Inferior parietal cortex (tissue), 1 donor: ENCODE measurements around the gene GPATCH2.
"Not testable (repeated sequence)": the region's sequence is repeated elsewhere in the genome, so short reads cannot be mapped to it uniquely, and the experiment has no call there.

Experiments
- DNase-seq: peaks from one replicate; pipeline ENCODE4 v3.0.0-alpha.2; 2016; ENCODE audit errors: extremely low spot score

The GPATCH2 gene

DNA sequence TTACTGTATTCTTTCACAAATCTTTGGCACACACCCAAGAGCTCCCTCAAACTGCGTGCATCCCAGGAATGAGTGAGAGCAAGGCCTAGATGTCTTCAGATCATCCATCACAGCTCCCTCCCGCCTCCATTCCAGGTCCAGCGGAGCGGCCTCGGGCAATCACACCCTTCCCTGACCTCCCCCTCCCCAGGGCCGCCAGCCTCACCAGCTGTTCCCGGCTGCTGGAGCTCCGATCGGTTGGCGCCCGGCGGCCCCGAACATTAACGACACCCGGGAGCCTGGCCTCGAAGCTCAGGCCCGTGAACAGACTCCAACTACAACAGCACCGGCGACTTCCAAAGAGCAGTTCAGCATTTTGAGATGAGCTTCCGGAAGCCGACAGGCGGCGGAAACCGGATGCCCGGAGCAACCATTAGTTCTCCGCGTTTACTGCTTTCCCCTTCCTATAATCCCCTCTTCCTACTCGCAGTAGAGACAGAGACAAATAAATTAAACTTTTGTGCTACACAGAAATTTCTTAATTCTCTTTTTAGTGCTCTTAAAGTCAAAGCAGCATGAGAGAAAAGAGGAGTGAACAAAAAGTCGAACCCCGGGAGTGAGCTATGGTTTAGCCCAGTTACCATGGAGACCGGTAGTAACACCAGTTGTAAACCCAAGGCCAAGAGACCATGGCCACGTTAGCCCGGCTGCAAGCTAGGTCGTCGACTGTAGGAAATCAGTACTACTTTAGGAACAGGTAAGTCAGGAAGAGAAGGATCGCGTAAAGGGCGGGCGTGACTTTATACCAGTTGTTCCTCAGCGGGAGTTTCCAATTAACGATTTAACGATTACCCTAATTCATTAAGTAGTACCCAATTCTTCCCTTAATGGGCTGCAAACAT lies at the start of gene GPATCH2, which contains the start of gene SPATA17:
Gene GPATCH2 (minus strand): TSS at position 380 of the 881 bp plus-strand sequence. CDS start 119 bp downstream, at position 261.
Gene SPATA17 (plus strand): TSS at position 634 of the 881 bp plus-strand sequence. CDS start 35 bp downstream, at position 669.
- peak; percentile 88 for DNase-seq

DNA sequence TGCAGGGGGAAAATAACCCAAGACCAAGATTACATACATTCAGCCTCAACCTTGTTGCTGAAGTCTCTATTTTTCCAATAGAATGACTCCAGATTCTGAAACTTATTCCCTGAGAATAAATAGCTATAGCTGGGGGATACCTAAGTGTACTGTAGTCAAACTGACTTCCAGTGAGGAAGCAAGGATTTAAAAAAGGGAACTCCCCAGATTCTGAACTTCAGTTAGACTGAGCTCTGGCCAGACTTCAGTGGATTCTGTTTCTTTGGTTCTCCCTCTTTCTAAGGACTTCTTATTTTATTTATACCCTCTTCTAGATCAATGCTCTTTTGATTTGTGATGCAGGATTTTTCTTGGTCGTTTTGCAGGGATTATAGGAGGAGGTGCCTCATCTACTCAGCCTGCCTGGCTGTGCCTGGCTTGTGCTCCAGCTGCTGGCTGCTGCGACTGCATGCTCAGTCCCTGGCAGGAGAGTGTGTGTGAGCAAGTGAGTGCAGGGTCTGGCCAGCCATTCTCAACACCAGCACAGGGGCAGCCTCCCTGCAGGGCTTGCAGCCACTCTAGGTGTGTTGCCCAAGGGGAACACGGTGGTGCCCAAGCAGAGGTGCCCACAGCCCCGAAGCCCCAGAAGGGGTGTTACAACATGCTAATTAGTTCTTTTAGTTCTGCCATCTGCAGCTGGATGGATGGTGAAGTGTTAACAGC lies 43.3 kb upstream of the GPATCH2 start:
- DNase-seq = no peak

DNA sequence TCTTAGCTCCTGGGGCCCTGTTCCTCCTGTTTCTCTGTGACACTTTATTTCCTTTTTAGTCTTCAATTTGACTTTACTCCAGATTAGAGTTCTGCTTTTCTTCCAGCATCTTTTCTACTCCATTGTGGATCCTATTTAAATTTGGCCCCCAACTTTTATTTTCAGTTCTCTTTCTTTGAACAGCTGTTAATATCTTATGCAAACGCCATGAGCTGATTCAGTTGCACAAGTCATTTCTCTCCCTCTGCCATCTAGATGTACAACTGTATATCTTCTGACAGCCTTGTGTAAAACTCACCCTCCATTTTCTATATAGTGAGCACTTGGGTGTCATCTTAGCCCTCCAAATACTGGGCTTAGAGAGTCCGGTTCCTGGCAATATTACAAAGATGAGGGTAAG lies 42.5 kb upstream of the GPATCH2 start:
- no peak for DNase-seq

DNA sequence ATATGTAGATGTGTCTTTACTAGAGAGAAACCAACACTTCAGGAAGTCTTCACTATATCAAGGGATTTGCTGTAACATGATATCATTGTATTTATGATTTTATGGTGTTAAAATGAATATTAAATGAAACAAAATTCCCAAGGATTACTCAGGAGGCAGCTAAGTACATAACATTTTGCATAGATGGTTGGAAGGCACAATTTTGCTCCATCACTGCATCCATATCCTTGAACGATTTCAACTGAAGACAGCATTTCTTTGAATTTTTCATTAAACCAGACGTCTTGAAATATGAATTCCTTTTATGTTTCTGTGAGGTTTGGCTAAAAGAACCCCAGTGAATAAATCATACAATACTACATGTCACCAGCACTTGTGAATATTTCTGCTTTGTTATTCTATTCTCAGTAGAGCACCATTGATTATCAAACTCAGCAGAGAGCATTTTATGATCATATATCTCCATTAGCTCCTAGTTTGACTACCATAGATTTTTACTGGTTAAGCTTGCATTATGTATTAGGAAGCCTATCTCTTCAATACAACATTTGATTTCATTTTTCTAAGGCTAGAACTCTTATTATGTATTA lies 37.6 kb upstream of the GPATCH2 start:
- DNase-seq = no peak

DNA sequence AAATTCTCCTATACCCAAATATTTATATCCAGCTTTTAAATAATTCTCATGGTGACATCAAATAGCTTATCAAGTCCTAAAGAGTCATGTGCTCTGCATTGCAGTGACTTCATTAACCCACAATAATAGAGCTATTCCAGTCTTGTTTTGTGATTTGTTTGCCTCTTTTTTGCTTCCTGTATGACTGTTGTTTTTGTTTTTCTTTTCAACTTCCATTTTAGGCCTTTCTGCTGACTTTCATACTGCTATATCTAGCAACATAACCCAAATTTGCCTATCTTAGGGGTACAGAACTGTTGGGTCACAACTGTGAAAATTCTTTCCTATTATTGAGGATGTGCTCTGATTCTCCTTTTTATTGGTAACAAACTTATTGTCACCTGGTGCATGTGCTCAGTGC lies 30.5 kb upstream of the GPATCH2 start:
- DNase-seq = no peak

DNA sequence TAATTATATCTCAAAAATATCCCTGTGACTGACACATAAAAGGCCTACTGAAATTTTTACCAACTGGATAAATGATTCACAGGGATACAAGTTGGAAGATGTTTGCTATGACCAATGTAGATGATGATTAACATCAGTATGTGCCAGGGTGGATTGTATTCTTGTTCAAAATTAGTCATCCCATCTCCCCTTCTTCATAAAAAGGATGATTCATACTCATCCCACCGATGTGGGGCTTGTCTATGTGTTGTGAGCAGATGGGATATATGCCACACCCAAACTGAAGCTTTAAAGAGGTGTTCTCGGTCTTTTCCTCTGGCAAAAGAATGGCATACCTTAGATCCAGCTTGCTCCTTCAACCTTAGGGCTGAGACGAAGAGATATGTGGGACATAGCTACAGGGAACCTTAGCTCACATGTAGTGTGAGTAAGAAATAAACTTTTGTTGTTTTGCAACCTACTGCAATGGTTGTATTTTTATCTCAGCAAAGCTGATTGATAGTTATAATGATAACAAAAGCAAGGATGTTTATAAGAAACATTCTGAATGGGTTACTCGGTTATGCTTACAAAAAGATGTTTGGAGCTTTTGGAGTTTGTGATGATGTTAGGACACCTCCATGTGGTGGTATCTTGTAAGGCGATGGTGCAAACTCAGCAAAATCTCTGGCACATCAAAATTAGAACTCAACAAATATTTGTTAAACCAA lies 29.6 kb upstream of the GPATCH2 start:
- DNase-seq = peak; percentile 53

DNA sequence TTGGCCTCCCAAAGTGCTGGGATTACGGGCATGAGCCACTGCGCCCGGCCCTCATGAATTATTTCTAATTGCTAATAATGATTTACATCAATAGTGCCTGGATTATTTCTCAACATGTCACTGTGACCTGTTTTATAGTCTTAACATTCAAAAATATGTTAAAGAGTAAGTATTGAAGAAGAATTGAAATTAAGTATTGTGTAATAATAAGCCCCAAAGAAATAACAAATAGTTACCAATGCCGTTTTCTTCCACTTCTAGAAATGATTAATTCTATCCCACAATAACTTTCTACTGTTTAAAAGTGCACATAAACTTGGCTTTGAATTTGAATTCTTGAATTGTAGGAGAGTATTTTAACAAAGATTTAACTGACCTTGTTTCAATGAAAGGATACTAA lies 19.8 kb upstream of the GPATCH2 start:
- no peak for DNase-seq

DNA sequence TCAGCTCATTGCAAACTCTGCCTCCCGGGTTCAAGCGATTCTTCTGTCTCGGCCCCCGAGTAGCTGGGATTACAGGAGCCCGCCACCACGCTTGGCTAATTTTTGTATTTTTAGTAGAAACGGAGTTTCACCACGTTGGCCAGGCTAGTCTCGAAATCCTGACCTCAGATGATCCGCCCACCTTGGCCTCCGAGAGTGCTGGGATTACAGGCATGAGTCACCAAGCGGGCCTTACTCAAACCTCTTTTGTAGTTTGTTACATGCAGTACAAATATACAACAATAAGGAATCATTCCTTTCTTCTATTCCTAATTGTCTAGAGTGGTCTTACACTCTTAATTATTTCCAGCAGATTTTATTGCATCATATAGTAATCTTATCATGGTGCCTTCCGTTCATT lies 16.9 kb upstream of the GPATCH2 start:
- DNase-seq = no peak

DNA sequence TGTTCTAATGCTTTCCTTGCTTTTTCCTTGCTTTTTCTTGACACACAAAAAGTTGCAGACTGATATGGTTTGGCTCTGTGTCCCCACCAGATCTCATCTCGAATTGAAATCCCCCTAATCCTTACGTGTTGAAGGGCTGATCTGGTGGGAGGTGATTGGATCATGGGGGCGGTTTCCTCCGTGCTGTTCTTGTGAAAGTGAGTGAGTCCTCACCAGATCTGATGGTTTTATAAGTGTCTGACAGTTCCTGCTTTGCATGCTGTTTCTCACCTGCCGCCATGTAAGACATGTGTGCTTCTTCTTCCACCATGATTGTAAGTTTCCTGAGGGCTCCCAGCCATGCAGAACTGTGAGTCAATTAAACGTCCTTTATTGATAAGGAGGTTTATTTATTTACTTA lies 11.6 kb upstream of the GPATCH2 start:
- DNase-seq = no peak

DNA sequence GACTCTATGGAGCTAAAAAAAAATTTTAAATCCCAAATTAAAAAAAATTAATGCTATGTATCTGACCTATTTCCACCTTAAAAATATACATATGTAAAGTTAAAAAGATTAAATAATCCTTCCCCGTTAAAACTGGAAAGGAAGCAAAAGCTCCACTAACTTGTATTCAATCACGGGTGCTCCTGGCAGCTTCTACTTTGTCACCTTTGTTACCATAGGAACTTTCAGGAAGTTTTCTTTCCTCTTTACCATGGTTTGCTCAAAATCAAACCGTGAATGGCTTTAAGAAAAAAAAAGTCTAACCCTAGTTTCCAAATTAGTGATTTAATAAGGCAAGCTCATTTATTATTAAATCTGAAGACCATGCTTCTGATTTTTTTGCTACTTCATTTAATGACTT lies 3.5 kb downstream of the GPATCH2 start:
- DNase-seq = no peak

DNA sequence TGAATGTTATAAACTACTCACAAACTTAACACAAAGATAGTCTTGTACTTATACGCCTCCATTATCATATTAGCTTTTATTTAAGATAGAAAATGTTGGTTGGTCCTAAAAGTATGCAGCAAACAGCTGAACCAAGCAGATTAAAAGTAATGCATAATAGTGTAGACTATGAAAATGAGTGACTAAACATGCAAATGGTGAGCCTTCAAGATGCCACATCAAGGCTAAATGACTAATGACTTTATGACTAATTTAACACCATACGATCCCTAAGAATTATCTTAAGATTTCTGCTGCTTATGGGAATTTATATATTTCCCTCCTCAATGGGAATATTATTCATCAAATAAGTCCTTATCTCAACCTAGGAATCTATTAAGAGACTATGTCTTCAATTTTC lies 4.6 kb downstream of the GPATCH2 start:
- DNase-seq = no peak

DNA sequence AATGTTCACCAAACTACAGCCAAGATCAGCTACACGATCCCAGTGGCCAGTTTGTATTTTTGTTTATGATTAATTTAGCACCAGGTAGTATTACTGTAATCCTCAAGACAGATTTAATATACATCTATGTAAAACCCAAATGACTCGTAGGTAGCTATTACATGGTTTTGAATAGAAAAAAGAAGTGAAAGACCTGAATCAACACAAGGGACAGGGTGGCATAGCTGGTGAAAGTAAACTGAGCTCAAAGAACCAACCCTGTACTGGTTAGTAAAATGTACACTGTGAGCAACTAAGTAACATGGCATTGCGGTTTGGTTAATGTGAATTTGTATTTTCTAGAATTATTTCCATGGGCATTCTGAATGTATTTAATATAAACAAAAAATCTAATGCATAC lies 8.8 kb downstream of the GPATCH2 start:
- DNase-seq = no peak

DNA sequence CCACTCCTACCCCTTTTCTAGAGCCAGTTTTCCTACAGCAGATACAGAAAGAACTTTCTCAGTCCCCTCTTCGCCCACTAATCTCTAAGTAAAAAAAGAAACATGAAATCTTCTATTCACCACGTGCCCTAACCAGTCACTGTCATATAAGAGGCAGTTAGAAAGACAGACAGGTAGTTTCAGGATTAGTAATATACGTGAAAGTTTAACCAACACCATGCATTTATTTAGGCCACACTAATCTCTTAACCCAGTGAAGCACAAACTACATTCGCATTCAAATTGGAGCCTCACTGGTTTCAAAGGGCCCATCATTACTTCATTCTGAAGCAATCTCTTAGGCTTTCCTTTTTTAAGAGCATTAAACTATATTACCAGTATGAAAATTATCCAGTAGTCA lies 10.1 kb downstream of the GPATCH2 start:
- DNase-seq = no peak

DNA sequence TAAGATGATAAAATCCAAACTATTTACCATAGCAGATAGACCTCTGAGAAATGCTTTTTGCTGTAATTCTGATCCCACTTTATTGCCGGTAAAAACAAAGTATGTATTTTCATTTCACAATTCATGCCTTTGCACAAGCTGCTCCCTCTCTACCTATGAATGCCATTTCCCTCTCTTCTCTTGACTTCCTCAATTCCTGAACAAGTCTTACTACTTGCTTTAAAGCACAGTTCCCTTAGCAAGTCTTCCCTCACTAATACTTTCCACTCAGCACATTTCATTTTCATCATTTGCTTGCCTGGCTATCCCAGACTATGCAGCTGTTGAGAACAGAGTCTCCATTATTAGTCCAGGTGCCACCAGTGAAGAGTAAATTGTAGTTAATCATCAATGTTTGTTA lies 13.8 kb downstream of the GPATCH2 start:
- DNase-seq = no peak

DNA sequence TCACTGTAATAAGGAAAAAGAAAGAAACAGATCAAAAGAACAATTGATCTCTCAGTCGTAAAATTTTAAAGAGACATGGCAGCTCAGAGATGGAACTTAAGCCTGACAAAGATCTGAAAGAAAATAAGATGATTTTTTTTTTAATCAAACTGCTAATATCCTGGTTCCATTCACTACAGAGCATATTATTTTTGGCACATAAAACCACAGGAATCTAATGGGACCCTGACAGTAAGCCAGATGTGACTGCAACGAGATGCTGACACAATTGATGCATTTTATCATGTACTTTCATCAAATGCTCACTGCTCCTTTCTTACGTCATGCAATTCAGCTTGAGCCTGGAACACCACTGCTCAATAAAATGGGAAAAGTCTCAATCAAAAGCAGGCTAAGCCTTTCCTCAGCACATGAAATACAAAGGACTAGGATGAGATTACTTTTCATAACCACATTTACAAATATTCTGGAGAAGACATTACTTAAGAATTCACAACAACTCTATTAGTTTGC lies 16.6 kb downstream of the GPATCH2 start:
- no peak for DNase-seq

DNA sequence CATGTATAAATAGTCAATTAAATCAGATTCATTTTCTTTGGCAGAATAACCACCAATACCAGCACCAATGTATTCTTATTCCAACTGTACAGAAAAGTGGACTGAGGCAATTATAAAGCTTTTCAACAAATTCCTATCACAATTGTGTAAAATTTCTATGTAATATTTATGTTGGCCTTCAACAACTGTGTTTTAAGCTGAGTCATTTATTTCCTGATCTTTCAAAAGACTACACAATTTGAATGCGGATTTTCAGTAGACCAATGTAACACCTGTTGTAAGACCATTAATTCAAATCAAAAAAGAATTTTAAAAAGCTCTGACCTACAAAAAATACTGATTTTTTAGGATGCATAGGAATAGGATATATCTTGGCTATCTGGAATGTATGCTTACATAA lies 25.5 kb downstream of the GPATCH2 start:
- DNase-seq = no peak

DNA sequence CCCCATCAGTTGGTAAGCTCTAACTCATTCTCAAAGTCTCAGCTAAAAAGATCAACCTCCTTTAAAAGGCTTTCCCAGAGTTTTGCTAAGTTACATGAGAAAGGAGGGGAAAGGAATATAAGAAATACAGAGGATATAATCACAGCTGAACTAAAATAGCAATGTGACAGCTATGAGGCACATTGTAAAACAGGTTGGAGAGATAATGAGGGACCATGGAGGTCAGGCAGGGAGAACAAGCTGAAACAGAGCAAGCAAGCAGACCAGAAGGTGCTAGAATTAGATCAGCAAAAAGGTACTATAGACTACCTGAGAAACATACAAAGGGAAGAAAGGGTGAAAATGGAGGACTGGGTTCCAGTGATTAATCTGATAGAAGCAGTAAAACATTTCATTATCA lies 28.5 kb downstream of the GPATCH2 start:
- no peak for DNase-seq

DNA sequence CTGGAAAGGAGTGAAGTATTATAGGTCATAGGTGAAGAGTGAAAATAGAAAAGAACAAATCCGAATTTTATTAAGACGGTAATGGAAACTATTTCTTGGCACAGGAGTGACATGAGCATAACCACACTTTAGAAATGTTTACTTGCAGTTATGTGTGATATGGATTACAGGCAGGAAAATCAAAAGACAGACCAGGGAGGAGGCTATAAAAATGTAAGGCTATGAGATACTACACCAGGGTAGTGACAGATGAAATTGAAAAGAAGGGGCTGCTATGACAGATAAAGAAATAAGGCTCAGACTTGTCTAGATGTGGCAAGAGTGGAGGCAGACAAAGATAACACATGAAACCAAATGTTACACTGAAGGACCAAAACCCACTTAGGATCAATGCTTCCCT lies 31.7 kb downstream of the GPATCH2 start:
- DNase-seq = no peak

DNA sequence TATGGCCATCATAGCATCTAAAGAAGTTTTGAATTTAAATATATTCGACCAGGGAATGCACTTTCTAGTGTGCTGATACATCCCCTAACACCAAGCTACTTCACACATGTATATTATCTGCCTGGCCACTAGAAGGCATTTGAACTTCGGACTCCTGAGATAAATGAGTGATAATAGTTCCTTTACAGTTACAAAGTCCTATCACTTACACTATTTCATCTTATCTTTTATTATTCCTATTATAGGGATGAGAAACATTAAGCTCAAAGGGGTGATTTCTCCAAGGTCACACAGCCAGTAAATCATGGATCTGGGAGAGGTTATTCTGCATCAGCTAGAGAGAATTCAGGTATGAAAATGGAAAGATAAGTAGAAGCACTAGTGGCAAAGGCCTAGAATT lies 40.3 kb downstream of the GPATCH2 start:
- no peak for DNase-seq

DNA sequence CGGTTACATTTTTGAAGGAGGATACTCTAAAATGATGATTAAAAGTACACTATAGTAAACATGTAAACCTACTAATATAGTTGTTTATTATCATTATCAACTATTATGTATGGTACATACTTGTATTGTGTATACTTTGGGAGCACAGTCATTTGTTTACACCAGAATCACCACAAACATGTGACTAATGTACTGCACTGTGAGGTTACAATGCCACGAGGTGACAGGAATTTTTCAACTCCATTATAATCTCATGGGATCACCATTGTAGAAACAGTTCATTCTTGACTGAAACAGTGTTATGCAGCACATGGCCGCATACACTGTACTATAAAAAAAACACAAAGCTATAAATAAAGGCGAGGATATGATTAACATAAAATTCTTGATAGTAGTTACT lies 44.3 kb downstream of the GPATCH2 start:
- DNase-seq = no peak

DNA sequence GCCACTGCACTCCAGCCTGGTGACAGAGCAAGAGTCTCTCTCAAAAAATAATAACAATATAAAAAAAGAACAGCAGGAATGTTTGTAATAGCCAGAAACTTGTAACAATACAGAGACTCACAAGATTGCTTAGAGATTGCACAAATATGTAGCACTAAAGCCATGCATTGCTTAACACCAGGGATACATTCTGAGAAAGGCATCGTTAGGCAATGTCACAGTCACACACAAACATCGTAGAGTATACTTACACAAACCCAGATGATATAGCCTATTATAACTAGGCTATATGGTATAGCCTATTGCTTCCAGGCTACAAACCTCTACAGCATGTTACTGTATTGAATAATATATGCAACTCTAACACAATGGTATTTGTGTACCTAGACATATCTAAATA lies 45.3 kb downstream of the GPATCH2 start:
- no peak for DNase-seq

DNA sequence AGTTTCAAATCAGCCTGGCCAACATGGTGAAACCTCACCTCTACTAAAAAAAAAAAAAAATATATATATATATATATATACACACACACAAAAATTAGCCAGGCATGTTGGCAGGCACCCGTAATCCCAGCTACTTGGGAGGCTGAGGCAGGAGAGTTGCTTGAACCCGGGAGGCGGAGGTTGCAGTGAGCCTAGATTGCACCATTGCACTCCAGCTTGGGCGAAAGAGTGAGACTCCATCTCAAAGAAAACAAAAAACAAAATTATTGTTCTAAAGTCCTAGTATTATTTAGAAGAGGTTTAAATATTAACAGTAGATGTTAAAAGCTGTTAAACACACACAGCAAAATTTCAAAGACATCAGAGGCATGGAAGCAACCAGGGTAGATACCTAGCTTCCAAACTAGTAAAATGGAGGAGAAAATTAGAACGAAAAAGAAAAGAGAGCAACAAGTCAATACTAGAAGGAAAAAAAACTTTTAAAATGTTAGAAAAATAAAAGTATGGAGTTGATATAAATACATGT lies 46.5 kb downstream of the GPATCH2 start:
- not testable (repeated sequence) for DNase-seq
